C4-2B (cell line): ENCODE measurements around the gene NLRX1.

Experiments used
- ZFX ChIP-seq: fragments of 450-650 bp; IDR thresholded peaks from 2 replicates; pipeline ENCODE4 v1.6.1; 2017
- TF ChIP-seq, protein P1 (sequence below): fragments of 450-650 bp; conservative IDR thresholded peaks from 2 replicates; pipeline ENCODE4 v1.5.1; 2017; ENCODE audit warnings: mild to moderate bottlenecking

DNA sequence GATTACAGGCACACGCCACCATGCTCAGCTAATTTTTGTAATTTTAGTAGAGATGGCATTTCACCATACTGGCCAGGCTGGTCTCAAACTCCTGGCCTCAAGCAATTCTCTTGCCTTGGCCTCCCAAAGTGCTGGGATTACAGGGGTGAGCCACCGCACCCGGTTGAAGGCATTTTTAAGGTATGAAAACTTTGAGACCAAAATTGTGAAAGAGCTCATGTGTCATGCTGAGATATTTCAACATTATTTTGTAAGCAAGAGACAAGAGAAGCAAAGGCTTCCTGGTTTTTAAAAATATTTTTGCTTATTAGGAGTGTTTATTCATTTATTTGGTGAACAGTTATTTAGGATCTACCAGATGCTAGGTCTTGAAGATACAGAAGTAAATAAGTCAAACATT is 23.6 kb downstream of the NLRX1 start:
- TF ChIP-seq, protein P1, sequence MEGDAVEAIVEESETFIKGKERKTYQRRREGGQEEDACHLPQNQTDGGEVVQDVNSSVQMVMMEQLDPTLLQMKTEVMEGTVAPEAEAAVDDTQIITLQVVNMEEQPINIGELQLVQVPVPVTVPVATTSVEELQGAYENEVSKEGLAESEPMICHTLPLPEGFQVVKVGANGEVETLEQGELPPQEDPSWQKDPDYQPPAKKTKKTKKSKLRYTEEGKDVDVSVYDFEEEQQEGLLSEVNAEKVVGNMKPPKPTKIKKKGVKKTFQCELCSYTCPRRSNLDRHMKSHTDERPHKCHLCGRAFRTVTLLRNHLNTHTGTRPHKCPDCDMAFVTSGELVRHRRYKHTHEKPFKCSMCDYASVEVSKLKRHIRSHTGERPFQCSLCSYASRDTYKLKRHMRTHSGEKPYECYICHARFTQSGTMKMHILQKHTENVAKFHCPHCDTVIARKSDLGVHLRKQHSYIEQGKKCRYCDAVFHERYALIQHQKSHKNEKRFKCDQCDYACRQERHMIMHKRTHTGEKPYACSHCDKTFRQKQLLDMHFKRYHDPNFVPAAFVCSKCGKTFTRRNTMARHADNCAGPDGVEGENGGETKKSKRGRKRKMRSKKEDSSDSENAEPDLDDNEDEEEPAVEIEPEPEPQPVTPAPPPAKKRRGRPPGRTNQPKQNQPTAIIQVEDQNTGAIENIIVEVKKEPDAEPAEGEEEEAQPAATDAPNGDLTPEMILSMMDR, result no peak
- TF ChIP-seq ZFX, result no peak
